HFF-Myc (cell line): ENCODE measurements around the gene RAD17.

Experiments
- DNase-seq: peaks from one replicate; pipeline ENCODE4 v3.0.0-alpha.2; 2011; ENCODE audit warnings: low read depth; ENCODE audit errors: extremely low read depth
- H3K4me3 ChIP-seq: replicated peaks from 2 replicates; pipeline ENCODE4 v1.5.1; 2011; ENCODE audit warnings: low read depth, mild to moderate bottlenecking, control low read depth, low read length
- TF ChIP-seq, protein P1 (sequence below): IDR thresholded peaks from 2 replicates; pipeline ENCODE4 v1.5.1; 2012; ENCODE audit warnings: mild to moderate bottlenecking, low read depth, low read length, control low read depth; ENCODE audit errors: missing control alignments

The RAD17 gene

DNA sequence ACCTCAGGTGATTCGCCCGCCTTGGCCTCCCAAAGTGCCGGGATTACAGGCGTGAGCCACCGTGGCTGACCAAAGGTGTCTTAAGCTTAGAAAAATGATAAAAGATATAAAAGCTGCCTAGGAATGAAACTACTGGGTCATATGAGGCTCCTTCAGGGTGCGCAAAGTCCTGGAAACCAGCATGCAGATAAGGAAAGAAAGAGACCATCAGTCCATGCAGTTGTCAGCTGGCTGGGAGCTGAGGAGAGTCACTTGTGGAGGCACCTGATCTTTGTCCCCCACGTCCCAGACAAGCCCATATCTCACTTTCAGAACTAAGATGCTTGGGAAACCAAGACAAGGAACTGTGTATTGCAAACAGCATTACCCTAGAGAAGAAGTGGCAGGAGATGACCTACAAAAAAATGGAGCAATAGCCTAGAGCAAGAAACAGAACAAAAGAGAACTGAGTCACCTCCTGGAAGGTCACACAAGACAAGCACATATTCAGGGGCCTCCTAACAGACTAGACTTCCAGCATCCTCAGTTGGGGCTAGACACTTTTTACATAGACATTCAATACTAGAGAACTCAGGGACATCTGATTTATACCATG lies 34.2 kb upstream of the RAD17 start:
- no peak for DNase-seq
- no peak overlapping the region for H3K4me3 ChIP-seq
- TF ChIP-seq, protein P1, sequence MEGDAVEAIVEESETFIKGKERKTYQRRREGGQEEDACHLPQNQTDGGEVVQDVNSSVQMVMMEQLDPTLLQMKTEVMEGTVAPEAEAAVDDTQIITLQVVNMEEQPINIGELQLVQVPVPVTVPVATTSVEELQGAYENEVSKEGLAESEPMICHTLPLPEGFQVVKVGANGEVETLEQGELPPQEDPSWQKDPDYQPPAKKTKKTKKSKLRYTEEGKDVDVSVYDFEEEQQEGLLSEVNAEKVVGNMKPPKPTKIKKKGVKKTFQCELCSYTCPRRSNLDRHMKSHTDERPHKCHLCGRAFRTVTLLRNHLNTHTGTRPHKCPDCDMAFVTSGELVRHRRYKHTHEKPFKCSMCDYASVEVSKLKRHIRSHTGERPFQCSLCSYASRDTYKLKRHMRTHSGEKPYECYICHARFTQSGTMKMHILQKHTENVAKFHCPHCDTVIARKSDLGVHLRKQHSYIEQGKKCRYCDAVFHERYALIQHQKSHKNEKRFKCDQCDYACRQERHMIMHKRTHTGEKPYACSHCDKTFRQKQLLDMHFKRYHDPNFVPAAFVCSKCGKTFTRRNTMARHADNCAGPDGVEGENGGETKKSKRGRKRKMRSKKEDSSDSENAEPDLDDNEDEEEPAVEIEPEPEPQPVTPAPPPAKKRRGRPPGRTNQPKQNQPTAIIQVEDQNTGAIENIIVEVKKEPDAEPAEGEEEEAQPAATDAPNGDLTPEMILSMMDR = no peak

DNA sequence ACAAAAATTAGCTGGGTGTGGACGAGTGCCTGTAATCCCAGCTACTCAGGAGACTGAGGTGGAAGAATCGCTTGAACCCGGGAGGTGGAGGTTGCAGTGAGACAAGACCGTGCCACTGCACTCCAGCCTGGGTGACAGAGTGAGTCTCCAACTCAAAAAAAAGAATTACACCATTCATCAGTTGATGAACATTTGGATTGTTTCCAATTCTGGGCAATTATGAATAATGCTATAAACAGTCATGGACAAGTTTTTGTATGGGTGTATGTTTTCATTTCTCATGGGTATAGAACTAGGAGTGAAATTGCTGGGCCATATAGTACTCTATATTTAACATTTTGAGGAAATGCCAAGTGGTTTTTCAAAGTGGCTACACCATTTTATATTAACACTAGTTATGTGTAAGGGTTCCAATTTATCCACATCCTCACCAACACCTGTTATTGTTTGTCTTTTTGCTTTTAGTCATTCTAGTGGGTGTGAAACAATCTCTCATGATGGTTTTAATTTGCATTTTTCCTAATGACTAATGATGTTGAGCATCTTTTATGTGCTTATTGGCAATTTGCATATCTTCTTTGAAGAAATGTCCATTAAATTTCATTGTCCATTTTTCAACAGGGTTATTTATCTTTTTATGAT lies 28.0 kb upstream of the RAD17 start:
- TF ChIP-seq, protein P1 = no peak
- H3K4me3 ChIP-seq = no peak overlapping the region
- DNase-seq = no peak

DNA sequence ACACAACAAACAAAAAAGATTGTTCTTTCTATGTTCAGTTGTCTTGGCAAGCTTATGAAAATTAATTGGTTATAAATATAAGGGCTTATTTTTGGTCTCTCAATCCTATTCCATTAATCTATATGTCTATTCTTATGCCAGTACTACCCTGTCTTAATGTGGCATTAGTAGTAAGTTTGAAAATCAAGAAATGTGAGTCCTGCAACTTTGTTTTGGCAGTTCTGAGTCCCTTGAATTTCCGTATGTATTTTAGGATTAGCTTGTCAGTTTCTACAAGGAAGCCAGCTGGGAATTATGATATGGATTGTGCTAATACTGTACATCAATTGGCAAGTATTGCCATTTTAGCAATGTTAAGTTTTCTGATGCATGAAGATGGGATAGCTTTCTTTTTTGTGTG lies 26.5 kb upstream of the RAD17 start:
- DNase-seq = no peak
- no peak overlapping the region for H3K4me3 ChIP-seq
- TF ChIP-seq, protein P1 = no peak

DNA sequence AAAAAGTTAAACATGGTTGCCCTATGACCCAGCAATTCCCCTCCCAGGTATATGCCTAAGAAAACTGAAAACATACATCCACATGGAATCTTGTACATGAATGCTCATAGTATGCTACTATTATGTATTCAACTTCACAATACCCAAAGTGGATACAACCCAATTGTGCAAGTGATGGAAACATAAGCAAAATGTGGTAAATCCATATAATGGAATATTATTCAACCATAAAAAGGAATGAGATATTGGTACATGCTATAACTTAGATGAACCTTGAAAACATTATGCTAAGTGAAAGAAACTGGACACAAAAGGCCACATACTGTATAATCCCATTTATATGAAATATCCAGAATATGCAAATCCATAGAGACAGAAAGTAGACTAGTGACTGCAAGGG lies 19.0 kb upstream of the RAD17 start:
- H3K4me3 ChIP-seq = no peak overlapping the region
- TF ChIP-seq, protein P1 = no peak
- DNase-seq = no peak

DNA sequence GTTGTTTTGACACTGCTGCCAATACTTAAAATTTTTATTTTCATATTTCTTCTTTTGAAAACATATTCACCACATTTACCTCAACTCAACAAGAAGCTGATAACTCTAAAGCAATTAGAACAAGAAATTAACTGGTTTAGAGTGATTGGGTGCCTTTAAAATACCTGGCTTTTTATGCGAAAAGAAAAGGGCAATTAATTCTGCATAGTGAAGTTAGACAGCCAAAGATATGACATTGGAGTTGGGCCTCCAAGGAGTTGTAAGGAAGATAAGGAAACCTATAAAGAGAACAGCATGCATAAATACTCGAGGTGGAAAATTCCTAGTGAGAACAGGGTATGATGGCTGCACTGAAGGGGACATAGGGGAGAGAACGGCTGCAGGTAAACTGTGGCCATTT lies 9.9 kb upstream of the RAD17 start:
- DNase-seq = no peak
- TF ChIP-seq, protein P1 = no peak
- no peak overlapping the region for H3K4me3 ChIP-seq

DNA sequence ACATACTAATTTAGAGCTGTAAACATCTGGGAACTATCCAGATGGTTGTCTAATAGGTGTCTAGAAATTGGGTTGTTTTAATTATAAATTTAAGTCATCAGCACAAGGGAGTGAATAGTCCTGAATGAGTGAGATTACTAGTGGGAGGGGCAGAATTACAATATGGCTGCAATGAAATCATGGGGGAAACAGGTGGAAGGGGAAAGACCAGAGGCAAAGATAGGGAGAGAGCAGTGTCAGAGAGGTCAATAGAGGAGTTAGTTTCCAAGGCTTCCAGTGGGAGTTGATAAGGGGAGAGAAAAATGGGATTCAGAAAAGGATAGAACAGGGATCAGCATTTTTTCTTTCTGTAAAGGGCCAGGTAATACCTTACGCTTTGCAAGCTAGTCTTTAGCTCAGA lies 9.2 kb upstream of the RAD17 start:
- no peak overlapping the region for H3K4me3 ChIP-seq
- TF ChIP-seq, protein P1 = no peak
- no peak for DNase-seq

DNA sequence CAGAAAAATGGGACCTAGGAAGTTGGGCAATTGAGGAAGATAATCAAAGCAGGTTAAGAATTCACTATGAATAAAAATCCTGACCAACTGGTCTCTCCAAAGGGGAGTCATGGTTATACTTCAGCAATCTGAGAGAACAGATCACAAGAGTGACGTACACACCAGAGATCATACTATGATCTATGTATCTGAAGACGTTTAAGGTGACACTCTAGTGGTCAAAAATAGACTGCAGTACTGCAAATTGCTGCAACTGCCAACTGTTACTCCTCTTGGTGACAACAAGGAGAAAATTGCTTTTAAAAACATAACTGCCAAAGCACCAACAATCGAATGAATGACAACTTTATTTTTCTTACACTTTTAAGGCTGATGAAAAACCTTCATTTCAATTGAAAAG lies 5.2 kb upstream of the RAD17 start:
- no peak for DNase-seq
- TF ChIP-seq, protein P1 = peak; percentile 21
- H3K4me3 ChIP-seq = no peak overlapping the region
